Ishikawa (cell line): ENCODE results near the gene EPHB1.

Source experiments
- CEBPB ChIP-seq: IDR thresholded peaks from 2 replicates; pipeline ENCODE4 v1.6.1; 2012
- CREB1 ChIP-seq: IDR thresholded peaks from 2 replicates; pipeline ENCODE4 v1.6.1; 2012; ENCODE audit warnings: low read depth
- EGR1 ChIP-seq: IDR thresholded peaks from 2 replicates; pipeline ENCODE4 v1.6.1; 2012
- EP300 ChIP-seq: IDR thresholded peaks from 2 replicates; pipeline ENCODE4 v1.6.1; 2012; ENCODE audit warnings: borderline replicate concordance
- FOXM1 ChIP-seq: IDR thresholded peaks from 2 replicates; pipeline ENCODE4 v1.6.1; 2012; ENCODE audit warnings: low read depth, borderline replicate concordance
- NFIC ChIP-seq: IDR thresholded peaks from 2 replicates; pipeline ENCODE4 v1.6.1; 2012
- RAD21 ChIP-seq: IDR thresholded peaks from 2 replicates; pipeline ENCODE4 v1.6.1; 2012; ENCODE audit warnings: low read depth
- TAF1 ChIP-seq: IDR thresholded peaks from 2 replicates; pipeline ENCODE4 v1.6.1; 2012; ENCODE audit warnings: low read depth, mild to moderate bottlenecking
- TCF12 ChIP-seq: IDR thresholded peaks from 2 replicates; pipeline ENCODE4 v1.6.1; 2012; ENCODE audit warnings: low read depth
- TEAD4 ChIP-seq: IDR thresholded peaks from 2 replicates; pipeline ENCODE4 v1.6.1; 2012
- YY1 ChIP-seq: IDR thresholded peaks from 2 replicates; pipeline ENCODE4 v1.6.1; 2012; ENCODE audit warnings: low read depth
- ZBTB7A ChIP-seq: IDR thresholded peaks from 2 replicates; pipeline ENCODE4 v1.6.1; 2012; ENCODE audit warnings: low read depth
- TF ChIP-seq, protein P1 (sequence below): IDR thresholded peaks from 2 replicates; pipeline ENCODE4 v1.6.1; 2012
- TF ChIP-seq, protein P2 (sequence below): IDR thresholded peaks from 2 replicates; pipeline ENCODE4 v1.6.1; 2012; ENCODE audit warnings: low read depth, mild to moderate bottlenecking
- TF ChIP-seq, protein P3 (sequence below): IDR thresholded peaks from 2 replicates; pipeline ENCODE4 v1.6.1; 2012

The EPHB1 gene

DNA sequence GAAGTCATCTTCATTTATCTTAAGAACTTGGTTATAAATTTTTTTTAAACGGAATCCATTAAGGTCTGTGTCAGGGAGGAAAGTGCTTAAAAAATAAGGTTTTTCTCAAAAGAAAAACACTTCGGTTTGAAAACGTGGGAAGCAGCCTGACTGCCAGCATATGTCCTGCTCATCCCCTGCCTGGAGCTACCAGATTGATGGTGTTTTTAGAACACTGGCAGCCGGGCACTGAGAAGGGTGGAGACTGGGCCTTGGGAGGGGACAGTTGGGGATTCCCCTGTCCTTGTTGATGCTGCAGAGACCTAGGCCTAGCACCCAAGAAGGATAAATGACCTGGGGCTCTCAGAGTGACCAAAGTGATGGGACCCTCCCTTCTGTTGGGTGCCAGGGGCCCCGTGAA, 296.9 kb downstream of the EPHB1 start:
- TF ChIP-seq EP300: no peak
- no peak for TF ChIP-seq ZBTB7A
- TF ChIP-seq TEAD4: no peak
- TF ChIP-seq NFIC: no peak
- TF ChIP-seq, protein P1, sequence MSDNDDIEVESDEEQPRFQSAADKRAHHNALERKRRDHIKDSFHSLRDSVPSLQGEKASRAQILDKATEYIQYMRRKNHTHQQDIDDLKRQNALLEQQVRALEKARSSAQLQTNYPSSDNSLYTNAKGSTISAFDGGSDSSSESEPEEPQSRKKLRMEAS: no peak
- TF ChIP-seq, protein P2, sequence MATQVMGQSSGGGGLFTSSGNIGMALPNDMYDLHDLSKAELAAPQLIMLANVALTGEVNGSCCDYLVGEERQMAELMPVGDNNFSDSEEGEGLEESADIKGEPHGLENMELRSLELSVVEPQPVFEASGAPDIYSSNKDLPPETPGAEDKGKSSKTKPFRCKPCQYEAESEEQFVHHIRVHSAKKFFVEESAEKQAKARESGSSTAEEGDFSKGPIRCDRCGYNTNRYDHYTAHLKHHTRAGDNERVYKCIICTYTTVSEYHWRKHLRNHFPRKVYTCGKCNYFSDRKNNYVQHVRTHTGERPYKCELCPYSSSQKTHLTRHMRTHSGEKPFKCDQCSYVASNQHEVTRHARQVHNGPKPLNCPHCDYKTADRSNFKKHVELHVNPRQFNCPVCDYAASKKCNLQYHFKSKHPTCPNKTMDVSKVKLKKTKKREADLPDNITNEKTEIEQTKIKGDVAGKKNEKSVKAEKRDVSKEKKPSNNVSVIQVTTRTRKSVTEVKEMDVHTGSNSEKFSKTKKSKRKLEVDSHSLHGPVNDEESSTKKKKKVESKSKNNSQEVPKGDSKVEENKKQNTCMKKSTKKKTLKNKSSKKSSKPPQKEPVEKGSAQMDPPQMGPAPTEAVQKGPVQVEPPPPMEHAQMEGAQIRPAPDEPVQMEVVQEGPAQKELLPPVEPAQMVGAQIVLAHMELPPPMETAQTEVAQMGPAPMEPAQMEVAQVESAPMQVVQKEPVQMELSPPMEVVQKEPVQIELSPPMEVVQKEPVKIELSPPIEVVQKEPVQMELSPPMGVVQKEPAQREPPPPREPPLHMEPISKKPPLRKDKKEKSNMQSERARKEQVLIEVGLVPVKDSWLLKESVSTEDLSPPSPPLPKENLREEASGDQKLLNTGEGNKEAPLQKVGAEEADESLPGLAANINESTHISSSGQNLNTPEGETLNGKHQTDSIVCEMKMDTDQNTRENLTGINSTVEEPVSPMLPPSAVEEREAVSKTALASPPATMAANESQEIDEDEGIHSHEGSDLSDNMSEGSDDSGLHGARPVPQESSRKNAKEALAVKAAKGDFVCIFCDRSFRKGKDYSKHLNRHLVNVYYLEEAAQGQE: no peak
- TF ChIP-seq, protein P3, sequence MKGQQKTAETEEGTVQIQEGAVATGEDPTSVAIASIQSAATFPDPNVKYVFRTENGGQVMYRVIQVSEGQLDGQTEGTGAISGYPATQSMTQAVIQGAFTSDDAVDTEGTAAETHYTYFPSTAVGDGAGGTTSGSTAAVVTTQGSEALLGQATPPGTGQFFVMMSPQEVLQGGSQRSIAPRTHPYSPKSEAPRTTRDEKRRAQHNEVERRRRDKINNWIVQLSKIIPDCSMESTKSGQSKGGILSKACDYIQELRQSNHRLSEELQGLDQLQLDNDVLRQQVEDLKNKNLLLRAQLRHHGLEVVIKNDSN: no peak
- TF ChIP-seq FOXM1: no peak
- TF ChIP-seq CREB1: no peak
- no peak for TF ChIP-seq EGR1
- no peak for TF ChIP-seq CEBPB
- no peak for TF ChIP-seq TCF12
- TF ChIP-seq YY1: no peak
- TF ChIP-seq RAD21: no peak
- no peak for TF ChIP-seq TAF1

DNA sequence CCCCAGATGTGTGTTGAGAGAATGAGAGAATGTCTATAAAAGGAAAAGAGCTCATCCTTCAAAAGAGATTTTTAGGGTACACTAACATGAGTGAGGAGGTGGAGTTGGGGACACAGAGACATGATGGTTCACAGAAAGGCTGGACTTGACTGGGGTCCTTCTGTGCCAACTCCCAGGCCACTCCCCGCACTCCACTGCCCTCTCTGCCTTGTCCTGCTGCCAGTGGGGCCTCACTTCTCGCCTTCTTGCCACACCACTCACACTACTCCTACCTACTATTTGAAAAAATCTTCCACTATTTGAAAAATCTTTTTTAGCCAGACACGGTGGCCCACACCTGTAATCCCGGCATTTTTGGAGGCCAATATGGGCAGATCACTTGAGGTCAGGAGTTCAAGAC, 298.1 kb downstream of the EPHB1 start:
- no peak for TF ChIP-seq TEAD4
- TF ChIP-seq, protein P1: no peak
- TF ChIP-seq EP300: no peak
- no peak for TF ChIP-seq CREB1
- no peak for TF ChIP-seq FOXM1
- TF ChIP-seq TAF1: no peak
- TF ChIP-seq, protein P2: no peak
- TF ChIP-seq ZBTB7A: no peak
- TF ChIP-seq NFIC: no peak
- TF ChIP-seq CEBPB: no peak
- no peak for TF ChIP-seq EGR1
- TF ChIP-seq TCF12: no peak

DNA sequence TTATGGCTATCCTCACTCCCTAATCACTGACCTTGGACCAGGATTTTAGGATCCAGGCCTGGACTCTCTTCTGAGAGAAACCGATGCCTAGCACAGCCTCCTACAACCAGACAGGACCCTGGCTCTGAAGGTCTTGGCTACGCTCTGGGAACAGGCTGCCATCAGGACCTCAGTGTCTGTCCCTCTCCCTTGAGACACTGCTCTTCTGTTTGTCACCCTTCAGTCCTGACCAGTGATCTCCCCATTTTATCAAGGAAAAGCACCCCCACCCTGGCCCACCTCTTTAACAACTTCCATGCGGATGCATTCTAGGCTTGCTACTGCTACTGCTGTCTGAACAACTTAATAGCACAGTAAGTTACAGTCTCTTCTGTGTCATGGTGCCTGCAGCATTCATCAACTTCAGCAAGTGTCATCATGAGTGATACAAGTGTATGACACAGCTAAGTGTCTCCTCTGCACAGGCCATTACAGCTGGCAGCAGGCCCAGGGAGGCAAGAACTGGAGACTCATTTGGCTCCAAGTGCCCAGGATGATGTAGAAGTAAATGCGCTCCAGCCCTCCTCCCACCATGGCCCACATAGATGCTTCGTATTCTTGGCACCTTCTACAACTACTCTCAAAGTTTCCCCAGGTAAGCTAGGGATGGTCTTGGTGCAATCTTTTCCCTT, 302.4 kb downstream of the EPHB1 start:
- TF ChIP-seq, protein P3: no peak
- TF ChIP-seq YY1: no peak
- TF ChIP-seq CEBPB: no peak
- TF ChIP-seq EP300: no peak
- no peak for TF ChIP-seq NFIC
- TF ChIP-seq FOXM1: no peak
- TF ChIP-seq, protein P1: no peak
- TF ChIP-seq EGR1: no peak
- TF ChIP-seq RAD21: no peak

DNA sequence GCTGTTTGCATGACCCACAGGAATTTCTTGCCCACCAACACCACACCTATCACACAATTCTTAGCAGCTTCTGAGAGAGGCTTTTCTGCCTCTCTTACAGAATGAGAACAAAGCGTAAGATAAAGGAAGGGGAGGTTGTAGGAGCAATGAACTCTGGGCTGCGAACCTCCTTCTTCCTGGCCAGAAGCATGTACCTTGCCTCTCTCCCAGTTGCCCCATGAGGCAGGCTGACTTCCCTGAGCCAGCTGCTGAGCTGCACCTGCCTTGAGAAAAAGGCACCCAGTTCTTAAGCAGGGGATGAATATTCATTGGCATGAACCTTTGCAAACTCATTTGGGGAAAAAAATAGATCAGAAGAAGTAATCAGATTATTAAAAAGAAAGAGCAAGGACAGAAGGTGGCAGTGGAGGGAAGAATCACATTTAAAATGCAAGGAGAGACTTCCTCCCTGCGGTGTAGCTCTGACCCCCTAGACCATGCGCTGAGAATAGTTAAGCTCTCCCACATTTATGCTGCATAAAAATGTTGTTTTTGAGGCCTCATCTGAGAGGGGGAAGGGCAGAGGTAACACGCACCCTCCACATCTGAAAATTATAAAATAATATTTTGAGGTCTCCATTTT, 304.8 kb downstream of the EPHB1 start:
- TF ChIP-seq CREB1 (no peak), TEAD4 (no peak), TAF1 (no peak), FOXM1 (no peak), EGR1 (no peak), YY1 (no peak), NFIC (no peak), TCF12 (no peak), EP300 (no peak), CEBPB (no peak), RAD21 (no peak), ZBTB7A (no peak)
- TF ChIP-seq, protein P1: no peak
- TF ChIP-seq, protein P2: no peak
- TF ChIP-seq, protein P3: no peak
